GM23338 (cell line): ENCODE results near the gene DOCK3. TPM values are rescaled to one million over a fixed set of nuclear protein-coding genes. Genes with fewer than 3 reads are reported as not detected.
"Not testable (repeated sequence)": the region's sequence is repeated elsewhere in the genome, so short reads cannot be mapped to it uniquely, and the experiment has no call there.

Source experiments
- ATAC-seq: fragments of 200-7000 bp; cut with Tn5 transposase; 3 replicates; pipeline ENCODE4 v1.9.1; 2020
- DNase-seq: peaks from one replicate; pipeline ENCODE4 v3.0.0-alpha.2; 2015; ENCODE audit warnings: low spot score
- H2AFZ ChIP-seq: fragments of 200-600 bp; sonication (generic); 2 replicates; pipeline ENCODE4 v1.8.0; 2016; ENCODE audit warnings: antibody characterized with exemption, mild to moderate bottlenecking, moderate library complexity
- H3F3A ChIP-seq: fragments of 200-600 bp; sonication (generic); replicated peaks from 2 replicates; pipeline ENCODE4 v1.8.0; 2017; ENCODE audit warnings: antibody characterized with exemption, mixed run types, low read depth
- H3K27ac ChIP-seq: fragments of 200-600 bp; sonication (generic); 2 replicates; pipeline ENCODE4 v1.6.1; 2016; ENCODE audit warnings: low read depth
- H3K27me3 ChIP-seq: fragments of 200-600 bp; sonication (generic); 2 replicates; pipeline ENCODE4 v1.8.0; 2016; ENCODE audit warnings: mild to moderate bottlenecking, mixed run types, moderate library complexity; ENCODE audit not compliant: insufficient read depth
- H3K36me3 ChIP-seq: fragments of 200-600 bp; sonication (generic); 2 replicates; pipeline ENCODE4 v1.8.0; 2016; ENCODE audit warnings: mild to moderate bottlenecking; ENCODE audit not compliant: insufficient read depth
- H3K4me1 ChIP-seq: fragments of 200-600 bp; sonication (generic); 2 replicates; pipeline ENCODE4 v1.8.0; 2016; ENCODE audit warnings: mild to moderate bottlenecking, moderate library complexity; ENCODE audit not compliant: insufficient read depth
- H3K4me2 ChIP-seq: fragments of 200-600 bp; sonication (generic); 2 replicates; pipeline ENCODE4 v1.7.1; 2017; ENCODE audit warnings: mixed run types
- H3K4me3 ChIP-seq: fragments of 200-600 bp; sonication (generic); 2 replicates; pipeline ENCODE4 v1.6.1; 2016; ENCODE audit warnings: mixed run types
- H3K79me2 ChIP-seq: fragments of 200-600 bp; sonication (generic); replicated peaks from 2 replicates; pipeline ENCODE4 v1.8.0; 2017; ENCODE audit warnings: mild to moderate bottlenecking; ENCODE audit not compliant: insufficient read depth
- H3K9me2 ChIP-seq: fragments of 200-600 bp; sonication (generic); 2 replicates; pipeline ENCODE4 v1.8.0; 2017; ENCODE audit not compliant: insufficient read depth
- H4K20me1 ChIP-seq: fragments of 200-600 bp; sonication (generic); replicated peaks from 2 replicates; pipeline ENCODE4 v1.8.0; 2017; ENCODE audit warnings: mild to moderate bottlenecking; ENCODE audit not compliant: insufficient read depth
- H3K27ac Mint-ChIP-seq: 2 replicates; pipeline ENCODE4 v1.8.0; 2020; ENCODE audit warnings: inconsistent platforms, mild to moderate bottlenecking, moderate library complexity, mixed read lengths
- H3K27me3 Mint-ChIP-seq: 3 replicates; pipeline ENCODE4 v1.8.0; 2022; ENCODE audit warnings: low read depth, mild to moderate bottlenecking, moderate library complexity, mixed read lengths, inconsistent platforms; ENCODE audit not compliant: insufficient read depth, poor library complexity
- H3K36me3 Mint-ChIP-seq: 3 replicates; pipeline ENCODE4 v1.8.0; 2021; ENCODE audit warnings: low read depth, mild to moderate bottlenecking, inconsistent platforms, moderate library complexity, mixed read lengths
- H3K4me1 Mint-ChIP-seq: 3 replicates; pipeline ENCODE4 v1.8.0; 2020; ENCODE audit warnings: mild to moderate bottlenecking, inconsistent platforms, mixed read lengths
- H3K4me3 Mint-ChIP-seq: 3 replicates; pipeline ENCODE4 v1.8.0; 2021; ENCODE audit warnings: moderate library complexity, mild to moderate bottlenecking, inconsistent platforms, mixed read lengths
- H3K9me3 Mint-ChIP-seq: 3 replicates; pipeline ENCODE4 v1.8.0; 2020; ENCODE audit warnings: moderate library complexity, mild to moderate bottlenecking, inconsistent platforms, mixed read lengths
- CREB1 ChIP-seq: fragments of 250-450 bp; sonication (Bioruptor Pico); IDR thresholded peaks from 2 replicates; pipeline ENCODE4 v1.5.0; 2020; ENCODE audit warnings: low read depth, mild to moderate bottlenecking, moderate library complexity
- CTCF ChIP-seq, 2 experiments: fragments of 200-600 bp in 1 of 2; sonication (generic) in 1 of 2; conservative IDR thresholded peaks; 2 replicates each; pipeline versions ENCODE4 v1.5.1 to v1.6.1; 2016 to 2017; ENCODE audit warnings: antibody characterized with exemption in 2 of 2, low read depth in 2 of 2, mild to moderate bottlenecking in 2 of 2, moderate library complexity in 1 of 2
- EZH2 ChIP-seq: fragments of 200-600 bp; sonication (generic); IDR thresholded peaks from one replicate; pipeline ENCODE4 v1.8.0; 2017; ENCODE audit warnings: antibody characterized with exemption, mild to moderate bottlenecking, low read depth; ENCODE audit not compliant: unreplicated experiment
- EZH2phosphoT487 ChIP-seq: fragments of 200-600 bp; sonication (generic); IDR thresholded peaks from one replicate; pipeline ENCODE4 v1.8.1; 2018; ENCODE audit warnings: antibody characterized with exemption; ENCODE audit not compliant: unreplicated experiment
- JUNB ChIP-seq: IDR thresholded peaks from one replicate; pipeline ENCODE4 v1.6.1; 2016; ENCODE audit warnings: antibody characterized with exemption; ENCODE audit not compliant: unreplicated experiment
- NANOG ChIP-seq: IDR thresholded peaks from 2 replicates; pipeline ENCODE4 v1.6.1; 2016; ENCODE audit warnings: antibody characterized with exemption, borderline replicate concordance
- POLR2AphosphoS5 ChIP-seq: IDR thresholded peaks from 2 replicates; pipeline ENCODE4 v1.6.1; 2016; ENCODE audit warnings: antibody characterized with exemption, low read depth
- STAT1 ChIP-seq: IDR thresholded peaks from one replicate; pipeline ENCODE4 v1.6.1; 2016; ENCODE audit warnings: antibody characterized with exemption; ENCODE audit not compliant: unreplicated experiment
- ZNF114 ChIP-seq: fragments of 250-450 bp; sonication (Bioruptor Pico); IDR thresholded peaks from 2 replicates; pipeline ENCODE4 v1.5.0; 2020; ENCODE audit warnings: mild to moderate bottlenecking, moderate library complexity
- ZNF331 ChIP-seq: fragments of 250-450 bp; sonication (Bioruptor Pico); IDR thresholded peaks from 2 replicates; pipeline ENCODE4 v1.5.0; 2020; ENCODE audit warnings: low read depth, mild to moderate bottlenecking, moderate library complexity
- ZNF462 ChIP-seq: fragments of 250-450 bp; sonication (Bioruptor Pico); IDR thresholded peaks from 2 replicates; pipeline ENCODE4 v1.5.0; 2020; ENCODE audit warnings: mild to moderate bottlenecking, moderate library complexity
- polyA plus RNA-seq: library from polyadenylated mRNA; unstranded; fragments of >200 nt; fragmentation: Nextera tagmentation; extraction: Ambion mirVana; gene quantifications from 2 replicates; pipeline ENCODE4 v1.2.1, GENCODE V29; 2016
- total RNA-seq: library from RNA; depleted of rRNA; stranded (reverse); fragments of >200 nt; shearing (Covaris generic); gene quantifications from 2 replicates; pipeline ENCODE4 v1.2.3, GENCODE V29; 2014

Gene DOCK3
- total and polyA plus RNA-seq, 2 experiments from 2014 or later, result 2.4 to 5.6 TPM

- H3K4me1 Mint-ChIP-seq, result no peaks in the 10 kb centered on the region
- no peak overlapping the region for H3K27ac Mint-ChIP-seq
- DNase-seq, result no peak
- Histone ChIP-seq H4K20me1 (no peaks in the 10 kb centered on the region), H3K79me2 (no peaks in the 10 kb centered on the region), H3K27me3 (no peaks in the 10 kb centered on the region), H2AFZ (no peak overlapping the region), H3K36me3 (peaks cover 16% of the 10 kb centered on the region), H3F3A (no peaks in the 10 kb centered on the region), H3K9me2 (no peaks in the 10 kb centered on the region), H3K4me3 (no peak overlapping the region), H3K4me1 (no peaks in the 10 kb centered on the region), H3K4me2 (no peak overlapping the region), H3K27ac (no peak overlapping the region)
- H3K36me3 Mint-ChIP-seq, result peaks cover 33% of the 10 kb centered on the region
- H3K4me3 Mint-ChIP-seq, result no peak overlapping the region
- H3K9me3 Mint-ChIP-seq, result peaks cover 31% of the 10 kb centered on the region
- no peaks in the 10 kb centered on the region for H3K27me3 Mint-ChIP-seq
- TF ChIP-seq EZH2phosphoT487, result no peak
- ATAC-seq, result no peak
Measured at GRCh38 chr3:51176923-51177322, 502.2 kb downstream of the DOCK3 start.

GRCh38 chr3:51186446-51186845 is 511.7 kb downstream of the DOCK3 start:
- Mint-ChIP-seq H3K9me3 (peaks cover 26% of the 10 kb centered on the region), H3K36me3 (peaks cover 14% of the 10 kb centered on the region)
- not testable (repeated sequence) for H3F3A ChIP-seq, ATAC-seq, H3K4me2 ChIP-seq, H3K79me2 ChIP-seq, DNase-seq, H4K20me1 ChIP-seq, H3K36me3 ChIP-seq, H3K27ac Mint-ChIP-seq, H3K4me3 Mint-ChIP-seq, H2AFZ ChIP-seq, H3K9me2 ChIP-seq, H3K27me3 Mint-ChIP-seq, H3K27ac ChIP-seq, H3K4me3 ChIP-seq, H3K4me1 Mint-ChIP-seq, H3K27me3 ChIP-seq, H3K4me1 ChIP-seq

- H3K27ac ChIP-seq, result no peak overlapping the region
- no peaks in the 10 kb centered on the region for H3K27me3 Mint-ChIP-seq
- no peak for DNase-seq
- no peak overlapping the region for H3K4me3 ChIP-seq
- no peaks in the 10 kb centered on the region for H4K20me1 ChIP-seq
- ATAC-seq, result no peak
- peaks cover 14% of the 10 kb centered on the region for H3K36me3 Mint-ChIP-seq
- peaks cover 26% of the 10 kb centered on the region for H3K9me3 Mint-ChIP-seq
- no peaks in the 10 kb centered on the region for H3F3A ChIP-seq
- no peak overlapping the region for H3K4me3 Mint-ChIP-seq
- no peaks in the 10 kb centered on the region for H3K9me2 ChIP-seq
- H2AFZ ChIP-seq, result no peak overlapping the region
- no peaks in the 10 kb centered on the region for H3K36me3 ChIP-seq
- no peak overlapping the region for H3K27ac Mint-ChIP-seq
- no peaks in the 10 kb centered on the region for H3K27me3 ChIP-seq
- no peak overlapping the region for H3K4me2 ChIP-seq
- H3K4me1 ChIP-seq, result no peaks in the 10 kb centered on the region
- no peaks in the 10 kb centered on the region for H3K79me2 ChIP-seq
- H3K4me1 Mint-ChIP-seq, result no peaks in the 10 kb centered on the region
- no peak for TF ChIP-seq CREB1 (CRISPR knock-in tag)
- TF ChIP-seq ZNF331, result no peak
- TF ChIP-seq EZH2phosphoT487, result no peak
- no peak for TF ChIP-seq EZH2
- no peak for TF ChIP-seq POLR2AphosphoS5
- TF ChIP-seq ZNF462, result no peak
- no peak for TF ChIP-seq JUNB
- TF ChIP-seq STAT1, result no peak
- no peak for TF ChIP-seq ZNF114
- TF ChIP-seq NANOG, result no peak
- no peak for TF ChIP-seq CTCF (conservative IDR thresholded peaks at IDR 0.05; ENCODE audit: low read depth in 2 of 2)
Measured at GRCh38 chr3:51190199-51190598, 515.5 kb downstream of the DOCK3 start.
